ENCODE data around the gene RNF135.

DNA sequence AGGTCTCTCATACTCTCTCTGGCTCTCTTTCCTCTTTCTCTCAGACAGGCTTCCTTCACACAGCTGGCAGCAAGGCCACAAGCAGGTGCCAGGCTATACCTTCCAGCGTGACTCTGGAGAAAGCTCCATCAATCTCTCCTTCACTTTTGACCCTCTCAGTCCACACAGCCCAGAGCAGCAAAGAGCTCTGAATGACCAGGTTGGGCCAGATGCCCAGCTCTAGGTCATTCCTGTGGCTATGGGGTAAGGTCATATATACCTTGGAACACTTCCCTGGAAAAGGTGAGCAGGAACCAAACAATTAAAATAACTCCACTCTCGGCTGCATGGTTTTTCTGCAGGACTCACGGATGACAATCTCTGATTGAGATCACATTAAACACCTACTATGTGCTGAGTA, 40.3 kb upstream of the RNF135 start:
- TF ChIP-seq, protein P1, sequence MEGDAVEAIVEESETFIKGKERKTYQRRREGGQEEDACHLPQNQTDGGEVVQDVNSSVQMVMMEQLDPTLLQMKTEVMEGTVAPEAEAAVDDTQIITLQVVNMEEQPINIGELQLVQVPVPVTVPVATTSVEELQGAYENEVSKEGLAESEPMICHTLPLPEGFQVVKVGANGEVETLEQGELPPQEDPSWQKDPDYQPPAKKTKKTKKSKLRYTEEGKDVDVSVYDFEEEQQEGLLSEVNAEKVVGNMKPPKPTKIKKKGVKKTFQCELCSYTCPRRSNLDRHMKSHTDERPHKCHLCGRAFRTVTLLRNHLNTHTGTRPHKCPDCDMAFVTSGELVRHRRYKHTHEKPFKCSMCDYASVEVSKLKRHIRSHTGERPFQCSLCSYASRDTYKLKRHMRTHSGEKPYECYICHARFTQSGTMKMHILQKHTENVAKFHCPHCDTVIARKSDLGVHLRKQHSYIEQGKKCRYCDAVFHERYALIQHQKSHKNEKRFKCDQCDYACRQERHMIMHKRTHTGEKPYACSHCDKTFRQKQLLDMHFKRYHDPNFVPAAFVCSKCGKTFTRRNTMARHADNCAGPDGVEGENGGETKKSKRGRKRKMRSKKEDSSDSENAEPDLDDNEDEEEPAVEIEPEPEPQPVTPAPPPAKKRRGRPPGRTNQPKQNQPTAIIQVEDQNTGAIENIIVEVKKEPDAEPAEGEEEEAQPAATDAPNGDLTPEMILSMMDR (IDR thresholded peaks at IDR 0.05 in 4 of 5, conservative IDR thresholded peaks at IDR 0.05 in 1 of 5), result no peak
- no peak for TF ChIP-seq POLR2A (IDR thresholded peaks at IDR 0.05)

Measured in gastrocnemius medialis (tissue), 4 donors.